MG63 (cell line): Measurements from ENCODE around the gene HNRNPUL2. TPM values are rescaled to one million over a fixed set of nuclear protein-coding genes. Genes with fewer than 3 reads are reported as not detected.
"Not testable (repeated sequence)": the region's sequence is repeated elsewhere in the genome, so short reads cannot be mapped to it uniquely, and the experiment has no call there.

Experiments used
- DNase-seq: peaks from one replicate; pipeline ENCODE4 v3.0.0-alpha.2; 2020
- H3K27me3 ChIP-seq: fragments of 250-450 bp; sonication (Bioruptor Pico); 2 replicates; pipeline ENCODE4 v1.5.1; 2020; ENCODE audit warnings: mild to moderate bottlenecking, moderate library complexity
- H3K36me3 ChIP-seq: fragments of 250-450 bp; sonication (Bioruptor Pico); 2 replicates; pipeline ENCODE4 v1.5.1; 2020; ENCODE audit warnings: mild to moderate bottlenecking, moderate library complexity
- H3K4me3 ChIP-seq: fragments of 250-450 bp; sonication (Bioruptor Pico); 2 replicates; pipeline ENCODE4 v1.5.1; 2020; ENCODE audit warnings: mild to moderate bottlenecking, moderate library complexity
- H3K9me3 ChIP-seq: fragments of 250-450 bp; sonication (Bioruptor Pico); 2 replicates; pipeline ENCODE4 v1.5.1; 2020; ENCODE audit warnings: mild to moderate bottlenecking, moderate library complexity
- total RNA-seq: library from RNA; depleted of rRNA; stranded (reverse); fragments of >200 nt; shearing (Covaris generic); gene quantifications from 2 replicates; pipeline ENCODE4 v1.2.3, GENCODE V29; 2014; ENCODE audit warnings: low replicate concordance

The HNRNPUL2 gene
- total RNA-seq, 1 experiment from 2014 or later: 4.5 TPM

DNA sequence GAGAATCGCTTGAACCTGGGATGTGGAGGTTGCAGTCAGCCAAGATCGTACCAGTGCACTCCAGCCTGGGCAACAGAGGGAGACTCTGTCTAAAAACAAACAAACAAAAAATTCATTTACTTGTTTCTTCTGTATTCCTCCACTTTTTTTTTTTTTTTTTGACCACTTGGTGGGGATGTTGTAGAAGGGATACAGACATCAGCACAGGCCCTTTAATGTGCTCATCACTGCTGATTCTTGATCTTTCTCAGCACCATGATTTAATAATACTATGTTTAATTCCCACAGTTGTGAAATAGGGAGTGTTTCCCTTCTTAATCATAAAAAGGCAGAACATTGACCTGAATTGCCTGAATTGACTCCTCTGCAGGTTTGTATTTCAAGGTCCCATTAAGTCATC, 5.6 kb upstream of the HNRNPUL2 start:
- Histone ChIP-seq H3K9me3 (no peaks in the 10 kb centered on the region), H3K36me3 (peaks cover 60% of the 10 kb centered on the region), H3K27me3 (no peaks in the 10 kb centered on the region), H3K4me3 (no peak overlapping the region)
- DNase-seq: no peak

DNA sequence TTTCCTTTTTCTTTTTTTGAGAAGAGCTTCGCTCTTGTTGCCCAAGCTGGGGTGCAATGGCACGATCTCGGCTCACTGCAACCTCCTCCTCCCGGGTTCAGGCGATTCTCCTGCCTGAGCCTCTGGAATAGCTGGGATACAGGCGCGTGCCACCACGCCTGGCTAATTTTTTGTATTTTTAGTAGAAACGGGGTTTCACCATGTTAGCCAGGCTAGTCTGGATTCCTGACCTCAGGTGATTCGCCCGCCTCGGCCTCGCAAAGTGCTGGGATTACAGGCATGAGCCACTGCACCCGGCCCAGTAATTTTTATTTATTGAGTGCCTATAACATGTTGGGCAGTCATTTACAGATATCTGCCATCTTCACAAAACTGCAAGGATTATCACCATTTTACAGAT, 2.8 kb upstream of the HNRNPUL2 start:
- not testable (repeated sequence) for H3K27me3 ChIP-seq, H3K9me3 ChIP-seq, DNase-seq
- Histone ChIP-seq H3K4me3 (peak overlapping the region; percentile 82), H3K36me3 (peaks cover 55% of the 10 kb centered on the region)

DNA sequence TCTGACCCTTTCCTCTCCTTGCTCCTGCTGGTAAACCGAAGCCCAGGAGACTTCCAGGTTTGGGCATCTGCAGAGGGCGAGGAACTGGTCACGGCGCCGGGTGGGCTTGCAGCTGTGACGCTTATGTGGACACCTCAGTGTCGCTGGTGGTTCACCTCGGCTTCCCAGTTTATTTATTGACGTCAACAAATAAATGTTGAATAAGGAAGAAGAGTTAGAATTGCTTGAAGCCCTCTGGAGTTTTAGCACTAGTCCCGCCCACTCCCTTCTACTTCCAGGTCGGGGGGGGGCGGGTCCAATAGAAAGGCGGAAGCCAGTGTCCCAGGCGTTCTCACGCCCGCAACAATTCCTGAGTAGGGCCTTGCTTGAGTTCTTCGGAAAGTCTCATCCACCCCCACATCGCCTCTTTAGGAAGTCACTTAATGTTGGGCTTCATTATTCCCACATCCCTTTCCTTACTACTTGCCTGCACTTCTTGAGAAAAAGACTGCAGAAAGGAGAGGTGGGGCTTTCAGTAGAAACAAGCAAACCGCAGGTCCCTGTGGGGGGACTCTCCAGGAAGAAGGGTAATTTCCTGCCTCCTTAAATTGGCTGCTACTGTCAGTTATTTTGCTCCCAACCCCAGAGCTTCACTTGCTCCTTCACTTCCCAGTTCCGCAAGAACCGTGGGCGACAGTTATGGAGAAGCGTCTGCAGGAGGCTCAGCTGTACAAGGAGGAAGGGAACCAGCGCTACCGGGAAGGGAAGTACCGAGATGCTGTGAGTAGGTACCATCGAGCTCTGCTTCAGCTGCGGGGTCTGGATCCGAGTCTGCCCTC, 1.1 kb upstream of the HNRNPUL2 start, which contains the start of gene TTC9C:
Gene TTC9C, plus strand, starts transcription at position 316 of the 818 bp plus-strand sequence. Its CDS starts 363 bp downstream, at position 679.
- Histone ChIP-seq H3K9me3 (no peaks in the 10 kb centered on the region), H3K27me3 (no peaks in the 10 kb centered on the region), H3K36me3 (peaks cover 61% of the 10 kb centered on the region), H3K4me3 (peak within 1 kb of the TSS; percentile 82)
- peak; percentile 86 for DNase-seq

DNA sequence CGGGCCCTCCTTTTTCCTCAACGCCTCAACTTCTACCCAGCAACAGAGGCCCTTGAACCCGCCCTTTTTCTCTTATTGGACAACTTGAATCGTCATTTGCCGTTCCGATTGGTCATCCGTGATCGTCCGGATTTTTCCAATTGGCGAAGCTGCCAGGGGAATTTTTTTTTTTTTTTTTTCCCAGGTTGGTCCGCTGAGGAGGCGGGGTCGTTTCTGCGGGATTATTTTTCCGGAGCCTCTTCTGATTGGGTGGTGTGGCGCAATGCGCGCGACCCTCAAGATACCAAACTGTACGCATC, 564 bp upstream of the HNRNPUL2 start:
- Histone ChIP-seq H3K36me3 (peaks cover 61% of the 10 kb centered on the region), H3K4me3 (peak overlapping the region; percentile 82), H3K9me3 (no peaks in the 10 kb centered on the region), H3K27me3 (no peaks in the 10 kb centered on the region)
- peak; percentile 85 for DNase-seq

DNA sequence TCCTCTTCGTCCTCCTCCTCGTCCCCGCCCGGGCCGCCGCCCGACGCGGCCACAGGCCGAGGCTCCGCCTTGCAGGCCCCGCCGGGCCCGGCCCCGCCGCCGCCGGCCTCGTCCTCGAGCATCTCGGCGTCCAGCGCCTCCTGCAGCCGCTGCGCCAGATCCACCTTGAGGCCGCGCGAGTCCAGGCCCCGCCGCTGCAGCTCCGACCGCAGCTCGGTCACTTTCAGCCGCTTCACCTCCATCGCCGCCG, 417 bp downstream of the HNRNPUL2 start:
- DNase-seq: no peak
- Histone ChIP-seq H3K27me3 (no peaks in the 10 kb centered on the region), H3K9me3 (no peaks in the 10 kb centered on the region), H3K4me3 (peak overlapping the region; percentile 82), H3K36me3 (peaks cover 61% of the 10 kb centered on the region)

DNA sequence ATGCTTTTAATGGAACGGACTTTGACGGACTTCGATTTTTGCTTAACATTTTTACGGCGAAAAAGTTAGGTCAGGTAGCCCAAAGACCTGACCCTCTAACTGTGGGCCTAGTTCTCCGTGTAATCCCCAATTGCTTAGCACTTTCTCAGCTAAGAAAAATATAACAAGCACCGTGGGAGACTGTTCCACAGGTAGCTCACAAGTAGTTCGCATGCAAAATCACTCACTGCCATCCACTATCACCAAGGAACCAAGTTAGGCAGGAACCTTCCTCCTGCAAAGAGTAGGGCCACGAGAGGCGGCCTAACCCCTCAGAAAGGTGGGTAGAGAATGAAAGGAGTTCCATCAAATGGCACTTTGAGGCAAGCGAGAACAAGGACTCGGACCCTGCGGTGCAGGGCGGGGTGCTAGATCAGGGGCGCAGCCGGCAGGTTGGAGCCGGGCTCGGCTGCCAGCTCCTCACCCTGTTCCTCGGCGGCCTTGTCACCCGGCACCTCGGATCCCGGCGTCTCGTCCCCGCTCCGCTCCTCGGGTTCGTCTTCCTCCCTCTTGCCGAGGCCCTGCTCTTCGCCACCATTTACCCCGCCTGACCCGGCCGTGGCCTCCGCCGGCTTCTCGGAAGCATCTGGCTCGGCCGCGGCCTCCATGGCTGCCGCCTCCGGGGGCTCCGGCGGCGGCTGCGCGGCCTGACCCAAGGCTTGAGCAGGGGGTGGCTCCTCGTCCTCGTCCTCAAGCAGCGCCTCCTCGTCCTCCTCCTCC, 922 bp downstream of the HNRNPUL2 start:
- Histone ChIP-seq H3K36me3 (peaks cover 63% of the 10 kb centered on the region), H3K9me3 (no peaks in the 10 kb centered on the region), H3K4me3 (peak overlapping the region; percentile 82), H3K27me3 (no peaks in the 10 kb centered on the region)
- peak; percentile 7 for DNase-seq

DNA sequence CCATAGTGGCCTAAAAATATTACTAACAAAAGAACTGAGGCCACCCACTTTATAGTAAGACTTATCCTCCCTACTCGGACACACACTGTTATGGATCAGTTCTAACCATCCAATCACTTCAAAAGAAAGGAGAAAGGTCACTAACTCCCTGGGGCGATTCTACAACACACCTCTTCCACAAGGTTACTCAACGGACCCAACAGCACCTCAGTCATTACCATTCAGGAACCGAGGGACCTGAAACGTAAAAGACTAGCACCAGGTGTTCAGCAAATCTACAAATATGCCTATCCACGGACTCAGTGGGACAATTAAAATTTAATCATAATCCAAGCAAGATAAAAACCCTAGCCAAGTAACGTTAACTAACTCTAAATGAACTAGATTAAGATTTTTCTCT, 1.6 kb downstream of the HNRNPUL2 start:
- H3K27me3 ChIP-seq: no peaks in the 10 kb centered on the region
- H3K9me3 ChIP-seq: no peaks in the 10 kb centered on the region
- peaks cover 65% of the 10 kb centered on the region for H3K36me3 ChIP-seq
- H3K4me3 ChIP-seq: peak overlapping the region; percentile 82
- no peak for DNase-seq

DNA sequence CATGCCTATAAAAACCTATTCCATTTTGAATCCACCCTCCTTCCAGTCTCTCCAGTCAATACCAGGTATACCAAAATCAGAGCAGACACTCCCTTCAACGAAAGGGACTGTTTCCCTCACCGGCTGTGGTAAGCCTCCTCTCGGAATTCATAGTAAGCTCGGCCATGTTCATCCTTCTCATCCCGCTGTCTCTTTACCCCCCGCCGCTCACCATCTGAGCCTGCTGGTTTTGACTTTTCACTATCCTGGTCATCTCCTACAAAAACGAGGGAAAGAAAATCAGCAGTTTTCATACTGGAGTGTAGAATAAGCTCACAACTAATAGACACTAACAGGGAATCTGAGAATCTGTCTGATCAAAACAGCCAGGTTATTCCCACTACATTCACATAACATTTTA, 3.1 kb downstream of the HNRNPUL2 start:
- Histone ChIP-seq H3K36me3 (peaks cover 70% of the 10 kb centered on the region), H3K4me3 (peak overlapping the region; percentile 82), H3K9me3 (no peaks in the 10 kb centered on the region), H3K27me3 (no peaks in the 10 kb centered on the region)
- DNase-seq: no peak

DNA sequence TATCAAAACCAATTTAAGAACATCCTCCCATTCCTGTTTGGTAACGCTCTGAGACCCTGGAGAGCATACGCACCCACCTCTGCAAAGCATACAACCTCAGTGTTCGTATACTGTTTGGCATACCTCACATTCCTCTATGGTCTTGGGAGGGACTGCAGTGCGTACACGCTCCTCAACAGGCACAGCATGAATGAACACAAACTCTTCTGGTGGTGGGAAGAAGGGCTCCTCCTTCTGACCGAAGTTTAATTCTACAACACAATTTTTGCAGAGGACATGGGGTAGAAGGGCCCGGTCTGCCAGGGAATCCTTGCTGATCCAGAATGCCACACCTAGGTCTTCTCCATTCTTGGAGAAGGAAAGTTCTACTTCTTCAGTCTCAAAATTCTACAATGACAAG, 5.3 kb downstream of the HNRNPUL2 start:
- H3K4me3 ChIP-seq: no peak overlapping the region
- H3K9me3 ChIP-seq: no peaks in the 10 kb centered on the region
- no peak for DNase-seq
- peaks cover 90% of the 10 kb centered on the region for H3K36me3 ChIP-seq
- no peaks in the 10 kb centered on the region for H3K27me3 ChIP-seq

DNA sequence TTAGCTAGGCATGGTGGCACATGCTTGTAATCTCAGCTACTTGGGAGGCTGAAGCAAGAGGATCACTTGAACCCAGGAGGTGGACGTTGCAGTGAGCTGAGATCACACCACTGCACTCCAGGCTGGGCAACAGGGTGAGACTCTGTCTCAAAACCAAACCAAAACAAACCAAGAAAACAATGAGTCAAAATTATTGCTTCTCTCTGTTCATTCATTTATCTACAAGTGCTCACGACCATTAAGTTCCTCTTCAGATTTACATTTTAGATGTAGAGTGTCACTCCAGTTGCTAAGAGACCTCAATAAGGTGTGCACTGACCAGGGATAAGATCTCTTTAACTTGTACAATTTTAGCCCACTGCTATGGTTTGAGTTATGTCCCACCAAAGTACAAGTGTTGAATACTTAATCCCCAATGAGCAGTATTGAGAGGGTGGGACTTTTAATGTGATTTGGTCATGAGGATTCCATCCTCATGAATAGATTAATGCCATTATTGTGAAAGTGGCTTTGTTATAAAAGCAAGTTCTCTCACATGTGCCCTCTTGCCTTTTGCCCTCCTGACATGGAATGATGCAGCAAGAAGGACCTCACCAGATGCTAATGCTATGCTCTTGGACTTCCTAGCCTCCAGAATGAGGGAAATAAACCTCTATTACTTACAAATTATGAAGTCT, 7.8 kb downstream of the HNRNPUL2 start:
- DNase-seq: no peak
- Histone ChIP-seq H3K27me3 (no peaks in the 10 kb centered on the region), H3K4me3 (no peak overlapping the region), H3K9me3 (no peaks in the 10 kb centered on the region), H3K36me3 (peaks cover 93% of the 10 kb centered on the region)

DNA sequence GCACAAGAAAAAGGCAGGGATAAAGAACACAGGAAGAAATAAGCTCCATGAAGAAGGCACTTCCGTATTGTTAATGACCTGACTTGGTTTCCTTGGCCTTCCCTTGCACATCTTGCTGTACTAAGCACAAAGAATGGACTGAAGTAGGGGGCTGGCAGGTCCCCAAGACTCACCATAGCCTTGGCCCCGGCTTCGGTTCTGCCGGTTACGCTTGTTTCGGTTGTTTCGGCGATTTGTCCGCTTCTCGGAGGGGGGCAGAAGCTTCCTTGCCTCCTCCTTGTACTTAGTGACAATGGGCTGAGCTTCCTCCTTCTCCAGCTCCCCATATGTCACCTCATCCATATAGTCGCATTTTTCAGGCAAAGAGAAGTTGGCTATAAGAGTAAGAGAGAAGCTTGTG, 10.4 kb downstream of the HNRNPUL2 start:
- Histone ChIP-seq H3K4me3 (no peak overlapping the region), H3K9me3 (no peaks in the 10 kb centered on the region), H3K27me3 (no peaks in the 10 kb centered on the region), H3K36me3 (peaks cover 89% of the 10 kb centered on the region)
- no peak for DNase-seq

DNA sequence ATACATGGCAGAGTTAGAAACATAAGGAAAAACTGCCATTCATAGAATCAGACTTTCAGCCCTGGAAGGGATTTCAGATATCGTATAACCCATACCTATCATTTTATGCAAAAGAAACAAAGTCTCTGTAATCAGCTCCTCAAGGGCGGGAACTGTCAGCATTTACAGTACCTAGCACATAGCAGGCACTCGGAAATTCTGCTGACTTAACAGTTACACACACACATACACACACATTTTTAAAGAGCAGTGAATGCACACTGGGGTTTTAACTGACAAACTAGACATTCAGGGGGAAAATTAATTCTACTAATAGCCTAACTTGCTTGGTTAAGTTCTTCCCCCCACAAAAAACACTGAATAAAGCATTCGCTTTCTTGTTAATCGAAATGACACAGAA, 11.1 kb downstream of the HNRNPUL2 start:
- Histone ChIP-seq H3K27me3 (no peaks in the 10 kb centered on the region), H3K36me3 (peaks cover 89% of the 10 kb centered on the region), H3K9me3 (no peaks in the 10 kb centered on the region), H3K4me3 (no peak overlapping the region)
- no peak for DNase-seq

DNA sequence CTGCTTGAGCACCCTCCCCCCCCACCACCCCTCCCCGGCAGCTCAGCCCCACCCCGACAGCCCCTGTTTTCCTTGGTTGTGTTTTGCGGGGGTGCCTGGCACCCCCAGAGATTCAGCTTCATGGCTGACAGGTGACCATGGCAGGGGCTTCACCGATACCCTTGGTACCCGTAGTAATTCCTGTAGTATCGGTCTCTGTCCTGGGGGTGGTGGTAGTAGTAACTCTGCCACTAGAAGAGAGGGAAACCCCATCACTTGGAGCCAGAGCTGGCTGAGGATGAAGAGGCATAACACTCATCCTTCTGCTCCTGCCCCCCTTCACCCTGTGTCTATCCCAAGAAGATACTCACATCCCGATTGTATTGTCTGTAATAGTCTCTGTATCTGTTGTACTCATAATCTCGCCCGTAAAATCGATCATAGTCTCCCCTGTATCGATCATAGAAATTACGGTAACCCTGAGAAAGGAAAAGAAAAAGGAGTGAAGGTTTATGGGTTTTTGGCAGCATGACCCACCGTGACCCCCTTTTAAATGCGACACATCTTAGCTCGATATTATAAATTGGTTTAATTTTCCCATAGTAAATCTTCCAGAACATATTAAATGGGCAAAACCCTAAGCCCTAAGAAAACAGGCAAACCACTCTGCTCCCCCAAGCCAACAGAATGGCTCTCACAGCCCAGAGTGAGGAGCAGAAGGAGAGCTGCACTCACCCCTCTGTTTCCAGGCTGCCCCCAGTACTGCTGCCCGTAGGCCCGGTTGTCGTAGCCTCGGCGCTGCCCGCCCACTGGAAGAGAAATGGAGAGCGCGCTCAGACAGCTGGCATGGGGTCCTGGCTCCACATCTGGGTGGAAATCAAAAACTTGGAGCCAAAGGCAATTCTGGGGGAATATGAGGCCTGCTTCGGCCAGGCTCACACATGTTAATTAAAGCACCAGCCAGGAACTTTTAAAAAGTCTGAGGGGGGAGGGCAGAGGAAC, 11.8 kb downstream of the HNRNPUL2 start:
- Histone ChIP-seq H3K27me3 (no peaks in the 10 kb centered on the region), H3K36me3 (peaks cover 87% of the 10 kb centered on the region), H3K4me3 (no peak overlapping the region), H3K9me3 (no peaks in the 10 kb centered on the region)
- no peak for DNase-seq

DNA sequence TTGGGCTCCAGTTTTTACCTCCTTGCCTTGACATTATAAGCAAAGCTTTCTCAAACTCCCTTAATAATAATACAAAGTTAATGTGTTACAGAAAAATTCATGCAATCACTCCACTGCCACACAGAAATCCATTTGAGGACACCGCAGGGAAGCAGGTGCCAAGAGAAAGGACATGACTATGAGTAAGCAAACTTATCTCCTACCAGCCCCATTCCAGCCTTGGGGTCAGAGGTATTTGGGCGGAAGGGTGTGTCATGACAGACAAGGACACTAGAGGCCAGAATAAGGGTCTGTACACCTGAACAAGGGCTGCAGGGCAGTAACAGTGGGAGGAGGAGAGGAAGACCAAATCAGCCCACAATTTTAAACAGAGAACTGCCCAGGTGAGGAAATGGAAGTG, 13.9 kb downstream of the HNRNPUL2 start:
- DNase-seq: no peak
- Histone ChIP-seq H3K36me3 (peaks cover 90% of the 10 kb centered on the region), H3K9me3 (no peaks in the 10 kb centered on the region), H3K4me3 (no peak overlapping the region), H3K27me3 (no peaks in the 10 kb centered on the region)

DNA sequence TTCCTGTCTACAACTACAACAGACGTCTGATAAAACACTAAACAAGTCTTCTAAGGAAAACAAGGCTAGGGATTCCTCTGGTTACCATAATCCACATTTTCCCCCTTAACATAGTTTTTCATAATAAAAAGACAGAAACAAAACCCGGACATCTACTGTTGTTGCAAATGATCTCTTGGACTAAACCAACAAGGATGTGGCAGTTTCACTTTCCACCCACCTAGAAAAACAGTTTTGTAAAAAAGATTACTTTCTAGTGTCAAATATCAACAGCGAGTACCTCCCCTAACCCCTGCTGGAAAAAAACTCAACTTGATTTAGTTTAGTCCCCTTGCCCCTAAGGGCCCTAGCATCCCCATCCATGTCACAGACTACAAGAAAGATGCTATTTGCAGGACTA, 14.4 kb downstream of the HNRNPUL2 start:
- DNase-seq: no peak
- H3K36me3 ChIP-seq: peaks cover 87% of the 10 kb centered on the region
- H3K27me3 ChIP-seq: no peaks in the 10 kb centered on the region
- H3K4me3 ChIP-seq: no peak overlapping the region
- H3K9me3 ChIP-seq: no peaks in the 10 kb centered on the region

DNA sequence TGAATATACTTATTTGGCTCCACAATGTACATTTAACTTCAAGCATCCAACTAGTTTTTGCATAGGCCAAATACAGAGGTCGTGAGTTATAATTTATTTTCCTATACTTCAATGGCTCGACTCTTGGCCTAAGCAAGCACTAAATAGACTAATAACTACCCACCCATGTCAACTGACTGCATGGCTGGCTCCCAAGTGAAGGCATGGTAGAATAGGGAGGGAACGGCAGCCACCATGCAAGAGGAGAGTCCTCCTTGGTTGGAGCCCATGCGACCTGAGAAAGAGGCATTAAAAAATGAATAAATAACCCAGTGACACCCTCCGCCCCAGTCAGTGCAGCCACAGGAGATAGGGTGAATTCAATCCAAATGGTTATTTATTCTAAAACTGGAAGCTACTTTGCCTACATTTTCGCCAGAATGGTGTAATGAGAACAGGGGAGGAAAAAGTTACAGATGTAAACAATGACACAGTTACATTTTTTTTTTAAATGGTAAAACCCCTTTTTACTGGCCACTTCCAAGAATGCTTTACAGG, 14.9 kb downstream of the HNRNPUL2 start:
- Histone ChIP-seq H3K9me3 (no peaks in the 10 kb centered on the region), H3K36me3 (peaks cover 82% of the 10 kb centered on the region), H3K27me3 (no peaks in the 10 kb centered on the region), H3K4me3 (no peak overlapping the region)
- no peak for DNase-seq
